Measurements from ENCODE around the gene ABLIM1.

- no peak for TF ChIP-seq CTCF (conservative IDR thresholded peaks at IDR 0.05)
- TF ChIP-seq ZFX (IDR thresholded peaks at IDR 0.05): no peak
Observed at GRCh38 chr10:114593816-114594468, 64.1 kb downstream of the ABLIM1 start.

Data from C4-2B (cell line).